Uterus (tissue), 2 donors: ENCODE data around the gene HHLA2.

Experiments used
- POLR2A ChIP-seq, 2 donors: fragments of 450-650 bp; IDR thresholded peaks; one replicate each; pipeline ENCODE4 v1.6.1; 2016; ENCODE audit warnings: antibody characterized with exemption in 2 of 2, mild to moderate bottlenecking in 1 of 2, moderate library complexity in 1 of 2
- TF ChIP-seq, protein P1 (sequence below), 4 experiments: fragments of 200-600 bp in 2 of 4; fragments of 450-650 bp in 2 of 4; sonication (generic) in 2 of 4; IDR thresholded peaks; one replicate each; pipeline ENCODE4 v1.5.1; 2016 to 2019; ENCODE audit warnings: antibody characterized with exemption in 4 of 4, mild to moderate bottlenecking in 2 of 4, moderate library complexity in 1 of 4

DNA sequence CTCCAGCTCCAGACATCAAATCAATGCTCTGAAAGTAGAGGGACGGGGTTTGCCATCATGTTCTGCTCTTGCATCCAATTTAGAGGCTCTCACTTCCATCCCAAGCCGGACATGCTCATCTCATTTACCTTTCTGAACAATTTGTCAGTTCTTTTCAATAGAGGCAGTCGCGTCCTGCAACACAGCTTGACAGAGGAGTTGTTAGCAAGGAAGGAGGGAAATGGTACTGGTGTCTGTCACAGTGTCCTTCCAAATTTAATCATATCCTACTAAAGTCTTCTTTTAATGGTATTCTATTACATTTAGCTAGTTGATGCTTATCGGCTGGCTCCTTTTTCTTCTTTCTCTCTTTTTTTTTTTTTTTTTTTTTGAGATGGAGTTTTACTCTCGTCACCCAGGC, 45.6 kb downstream of the HHLA2 start:
- TF ChIP-seq, protein P1, sequence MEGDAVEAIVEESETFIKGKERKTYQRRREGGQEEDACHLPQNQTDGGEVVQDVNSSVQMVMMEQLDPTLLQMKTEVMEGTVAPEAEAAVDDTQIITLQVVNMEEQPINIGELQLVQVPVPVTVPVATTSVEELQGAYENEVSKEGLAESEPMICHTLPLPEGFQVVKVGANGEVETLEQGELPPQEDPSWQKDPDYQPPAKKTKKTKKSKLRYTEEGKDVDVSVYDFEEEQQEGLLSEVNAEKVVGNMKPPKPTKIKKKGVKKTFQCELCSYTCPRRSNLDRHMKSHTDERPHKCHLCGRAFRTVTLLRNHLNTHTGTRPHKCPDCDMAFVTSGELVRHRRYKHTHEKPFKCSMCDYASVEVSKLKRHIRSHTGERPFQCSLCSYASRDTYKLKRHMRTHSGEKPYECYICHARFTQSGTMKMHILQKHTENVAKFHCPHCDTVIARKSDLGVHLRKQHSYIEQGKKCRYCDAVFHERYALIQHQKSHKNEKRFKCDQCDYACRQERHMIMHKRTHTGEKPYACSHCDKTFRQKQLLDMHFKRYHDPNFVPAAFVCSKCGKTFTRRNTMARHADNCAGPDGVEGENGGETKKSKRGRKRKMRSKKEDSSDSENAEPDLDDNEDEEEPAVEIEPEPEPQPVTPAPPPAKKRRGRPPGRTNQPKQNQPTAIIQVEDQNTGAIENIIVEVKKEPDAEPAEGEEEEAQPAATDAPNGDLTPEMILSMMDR (IDR thresholded peaks at IDR 0.05): no peak
- TF ChIP-seq POLR2A (IDR thresholded peaks at IDR 0.05): no peak
